HG03520 (cell line): ENCODE measurements around the gene STK25.
"Not testable (repeated sequence)": the region's sequence is repeated elsewhere in the genome, so short reads cannot be mapped to it uniquely, and the experiment has no call there.

Source experiments
- ATAC-seq: cut with Tn5 transposase; IDR thresholded peaks from one replicate; pipeline ENCODE4 v1.9.1; 2021; ENCODE audit warnings: mild to moderate bottlenecking, moderate library complexity; ENCODE audit not compliant: unreplicated experiment

STK25 gene

GRCh38 chr2:241469746-241470145, 38.6 kb downstream of the STK25 start:
- ATAC-seq = no peak

GRCh38 chr2:241468476-241468781, 40.0 kb downstream of the STK25 start:
- ATAC-seq = no peak

GRCh38 chr2:241467777-241468475, 40.5 kb downstream of the STK25 start:
- ATAC-seq = no peak

- no peak for ATAC-seq
Observed at GRCh38 chr2:241466230-241466629, 42.2 kb downstream of the STK25 start.

GRCh38 chr2:241465543-241465942, 42.8 kb downstream of the STK25 start:
- no peak for ATAC-seq

- ATAC-seq = no peak
Observed at GRCh38 chr2:241463276-241464135, 44.9 kb downstream of the STK25 start.

- ATAC-seq = no peak
Observed at GRCh38 chr2:241461693-241462677, 46.4 kb downstream of the STK25 start.

GRCh38 chr2:241460631-241461030, 47.8 kb downstream of the STK25 start:
- ATAC-seq = no peak

- no peak for ATAC-seq
Observed at GRCh38 chr2:241459520-241459919, 48.9 kb downstream of the STK25 start.

GRCh38 chr2:241458687-241459086, 49.7 kb downstream of the STK25 start:
- ATAC-seq = no peak

GRCh38 chr2:241456546-241456945, 51.8 kb downstream of the STK25 start:
- no peak for ATAC-seq

GRCh38 chr2:241454837-241455485, 53.4 kb downstream of the STK25 start:
- no peak for ATAC-seq

GRCh38 chr2:241453919-241454318, 54.5 kb downstream of the STK25 start:
- not testable (repeated sequence) for ATAC-seq

- ATAC-seq = no peak
Observed at GRCh38 chr2:241451840-241452506, 56.4 kb downstream of the STK25 start.

GRCh38 chr2:241450092-241450491, 58.3 kb downstream of the STK25 start:
- ATAC-seq = not testable (repeated sequence)

GRCh38 chr2:241445426-241445825, 63.0 kb downstream of the STK25 start:
- ATAC-seq = no peak

GRCh38 chr2:241443486-241444223, 64.7 kb downstream of the STK25 start:
- ATAC-seq = no peak
